A549 (cell line): ENCODE results near the gene INTS6.

ENCODE experiments used
- EHMT2 ChIP-seq: fragments of 200-600 bp; sonication (generic); IDR thresholded peaks from 2 replicates; pipeline ENCODE4 v1.6.1; 2016; ENCODE audit warnings: antibody characterized with exemption, low read depth, mild to moderate bottlenecking, moderate library complexity
- ESRRA ChIP-seq: fragments of 150-350 bp; IDR thresholded peaks from 2 replicates; pipeline ENCODE4 v1.6.1; 2014; ENCODE audit warnings: mild to moderate bottlenecking, low read length, borderline replicate concordance
- HDAC2 ChIP-seq: fragments of 200-600 bp; sonication (generic); IDR thresholded peaks from 2 replicates; pipeline ENCODE4 v1.6.1; 2016
- HOXA7 ChIP-seq: fragments of 250-450 bp; sonication (Bioruptor Pico); IDR thresholded peaks from 2 replicates; pipeline ENCODE4 v1.5.0; 2020; ENCODE audit warnings: mild to moderate bottlenecking, moderate library complexity
- JUNB ChIP-seq: fragments of >200 bp; sonication (Bioruptor Twin); formaldehyde crosslinking; IDR thresholded peaks from 2 replicates; pipeline ENCODE4 v1.6.1; 2016
- POLR2A ChIP-seq: IDR thresholded peaks from 2 replicates; pipeline ENCODE4 v1.6.1; 2012; ENCODE audit warnings: mild to moderate bottlenecking, low read length
- RCOR1 ChIP-seq: fragments of 150-350 bp; IDR thresholded peaks from 2 replicates; pipeline ENCODE4 v1.6.1; 2014; ENCODE audit warnings: antibody characterized with exemption, low read length, low read depth
- RFX5 ChIP-seq: fragments of 450-650 bp; IDR thresholded peaks from 2 replicates; pipeline ENCODE4 v1.7.1; 2014; ENCODE audit warnings: antibody characterized with exemption, mild to moderate bottlenecking, moderate library complexity
- ZFP36 ChIP-seq: fragments of 450-650 bp; IDR thresholded peaks from 2 replicates; pipeline ENCODE4 v1.6.1; 2014; ENCODE audit warnings: borderline replicate concordance; ENCODE audit not compliant: partially characterized antibody
- TF ChIP-seq, protein P1 (sequence below): fragments of 250-450 bp; sonication (Bioruptor Pico); IDR thresholded peaks from 2 replicates; pipeline ENCODE4 v1.5.0; 2021; ENCODE audit warnings: mild to moderate bottlenecking, moderate library complexity, borderline replicate concordance
- TF ChIP-seq, protein P2 (sequence below): fragments of >200 bp; sonication (Bioruptor Twin); formaldehyde crosslinking; IDR thresholded peaks from 3 replicates; pipeline ENCODE4 v1.5.1; 2016
- TF ChIP-seq, protein P3 (sequence below): fragments of 150-350 bp; IDR thresholded peaks from 2 replicates; pipeline ENCODE4 v1.6.1; 2014; ENCODE audit warnings: low read depth, mild to moderate bottlenecking, low read length
- TF ChIP-seq, protein P4 (sequence below): fragments of 200-600 bp; sonication (generic); IDR thresholded peaks from 2 replicates; pipeline ENCODE4 v1.6.1; 2016; ENCODE audit warnings: antibody characterized with exemption, mild to moderate bottlenecking, moderate library complexity
- TF ChIP-seq, protein P5 (sequence below): IDR thresholded peaks from 2 replicates; pipeline ENCODE4 v1.6.1; 2012

DNA sequence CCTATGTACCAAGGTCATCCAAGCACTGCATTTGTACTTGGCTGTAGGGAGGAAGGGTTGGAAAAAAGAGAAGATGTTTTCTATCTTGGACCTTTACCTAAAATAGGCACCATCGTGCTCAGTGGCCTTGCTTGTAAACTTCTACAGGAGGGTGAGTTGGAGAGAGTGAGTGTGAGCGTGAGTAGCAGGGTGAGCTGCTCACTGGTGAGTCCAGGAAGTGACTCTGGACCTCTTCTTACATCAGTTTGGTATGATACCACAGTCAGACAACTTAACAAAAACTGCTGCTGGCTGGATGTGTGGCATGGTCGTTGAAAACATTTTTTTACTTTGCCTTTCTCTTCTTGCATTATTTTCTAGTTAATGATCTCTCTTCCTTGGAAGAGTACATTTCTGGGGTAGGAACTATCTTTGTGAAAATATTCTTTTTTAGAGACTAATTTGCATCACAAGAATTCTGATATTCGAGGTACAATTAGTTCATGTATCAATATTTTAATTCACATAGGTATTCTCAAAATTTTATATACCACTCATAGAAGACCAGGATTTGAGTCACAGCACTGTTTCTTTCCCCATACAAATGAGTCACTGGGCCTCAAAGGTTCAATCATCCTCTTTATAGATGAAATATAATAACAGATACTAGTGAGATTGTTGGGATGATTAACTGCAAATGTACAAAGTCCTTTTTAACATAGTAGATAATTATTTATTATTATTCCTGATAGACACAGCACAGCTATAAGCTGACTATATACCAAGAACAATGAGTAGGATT, 112.7 kb downstream of the INTS6 start:
- TF ChIP-seq POLR2A (no peak), EHMT2 (no peak), RCOR1 (no peak), RFX5 (no peak), JUNB (no peak), HOXA7 (no peak), ESRRA (no peak), ZFP36 (no peak), HDAC2 (no peak)
- TF ChIP-seq, protein P1, sequence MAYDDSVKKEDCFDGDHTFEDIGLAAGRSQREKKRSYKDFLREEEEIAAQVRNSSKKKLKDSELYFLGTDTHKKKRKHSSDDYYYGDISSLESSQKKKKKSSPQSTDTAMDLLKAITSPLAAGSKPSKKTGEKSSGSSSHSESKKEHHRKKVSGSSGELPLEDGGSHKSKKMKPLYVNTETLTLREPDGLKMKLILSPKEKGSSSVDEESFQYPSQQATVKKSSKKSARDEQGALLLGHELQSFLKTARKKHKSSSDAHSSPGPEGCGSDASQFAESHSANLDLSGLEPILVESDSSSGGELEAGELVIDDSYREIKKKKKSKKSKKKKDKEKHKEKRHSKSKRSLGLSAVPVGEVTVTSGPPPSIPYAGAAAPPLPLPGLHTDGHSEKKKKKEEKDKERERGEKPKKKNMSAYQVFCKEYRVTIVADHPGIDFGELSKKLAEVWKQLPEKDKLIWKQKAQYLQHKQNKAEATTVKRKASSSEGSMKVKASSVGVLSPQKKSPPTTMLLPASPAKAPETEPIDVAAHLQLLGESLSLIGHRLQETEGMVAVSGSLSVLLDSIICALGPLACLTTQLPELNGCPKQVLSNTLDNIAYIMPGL = no peak
- TF ChIP-seq, protein P2, sequence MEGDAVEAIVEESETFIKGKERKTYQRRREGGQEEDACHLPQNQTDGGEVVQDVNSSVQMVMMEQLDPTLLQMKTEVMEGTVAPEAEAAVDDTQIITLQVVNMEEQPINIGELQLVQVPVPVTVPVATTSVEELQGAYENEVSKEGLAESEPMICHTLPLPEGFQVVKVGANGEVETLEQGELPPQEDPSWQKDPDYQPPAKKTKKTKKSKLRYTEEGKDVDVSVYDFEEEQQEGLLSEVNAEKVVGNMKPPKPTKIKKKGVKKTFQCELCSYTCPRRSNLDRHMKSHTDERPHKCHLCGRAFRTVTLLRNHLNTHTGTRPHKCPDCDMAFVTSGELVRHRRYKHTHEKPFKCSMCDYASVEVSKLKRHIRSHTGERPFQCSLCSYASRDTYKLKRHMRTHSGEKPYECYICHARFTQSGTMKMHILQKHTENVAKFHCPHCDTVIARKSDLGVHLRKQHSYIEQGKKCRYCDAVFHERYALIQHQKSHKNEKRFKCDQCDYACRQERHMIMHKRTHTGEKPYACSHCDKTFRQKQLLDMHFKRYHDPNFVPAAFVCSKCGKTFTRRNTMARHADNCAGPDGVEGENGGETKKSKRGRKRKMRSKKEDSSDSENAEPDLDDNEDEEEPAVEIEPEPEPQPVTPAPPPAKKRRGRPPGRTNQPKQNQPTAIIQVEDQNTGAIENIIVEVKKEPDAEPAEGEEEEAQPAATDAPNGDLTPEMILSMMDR = no peak
- TF ChIP-seq, protein P3, sequence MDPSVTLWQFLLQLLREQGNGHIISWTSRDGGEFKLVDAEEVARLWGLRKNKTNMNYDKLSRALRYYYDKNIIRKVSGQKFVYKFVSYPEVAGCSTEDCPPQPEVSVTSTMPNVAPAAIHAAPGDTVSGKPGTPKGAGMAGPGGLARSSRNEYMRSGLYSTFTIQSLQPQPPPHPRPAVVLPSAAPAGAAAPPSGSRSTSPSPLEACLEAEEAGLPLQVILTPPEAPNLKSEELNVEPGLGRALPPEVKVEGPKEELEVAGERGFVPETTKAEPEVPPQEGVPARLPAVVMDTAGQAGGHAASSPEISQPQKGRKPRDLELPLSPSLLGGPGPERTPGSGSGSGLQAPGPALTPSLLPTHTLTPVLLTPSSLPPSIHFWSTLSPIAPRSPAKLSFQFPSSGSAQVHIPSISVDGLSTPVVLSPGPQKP = no peak
- TF ChIP-seq, protein P4, sequence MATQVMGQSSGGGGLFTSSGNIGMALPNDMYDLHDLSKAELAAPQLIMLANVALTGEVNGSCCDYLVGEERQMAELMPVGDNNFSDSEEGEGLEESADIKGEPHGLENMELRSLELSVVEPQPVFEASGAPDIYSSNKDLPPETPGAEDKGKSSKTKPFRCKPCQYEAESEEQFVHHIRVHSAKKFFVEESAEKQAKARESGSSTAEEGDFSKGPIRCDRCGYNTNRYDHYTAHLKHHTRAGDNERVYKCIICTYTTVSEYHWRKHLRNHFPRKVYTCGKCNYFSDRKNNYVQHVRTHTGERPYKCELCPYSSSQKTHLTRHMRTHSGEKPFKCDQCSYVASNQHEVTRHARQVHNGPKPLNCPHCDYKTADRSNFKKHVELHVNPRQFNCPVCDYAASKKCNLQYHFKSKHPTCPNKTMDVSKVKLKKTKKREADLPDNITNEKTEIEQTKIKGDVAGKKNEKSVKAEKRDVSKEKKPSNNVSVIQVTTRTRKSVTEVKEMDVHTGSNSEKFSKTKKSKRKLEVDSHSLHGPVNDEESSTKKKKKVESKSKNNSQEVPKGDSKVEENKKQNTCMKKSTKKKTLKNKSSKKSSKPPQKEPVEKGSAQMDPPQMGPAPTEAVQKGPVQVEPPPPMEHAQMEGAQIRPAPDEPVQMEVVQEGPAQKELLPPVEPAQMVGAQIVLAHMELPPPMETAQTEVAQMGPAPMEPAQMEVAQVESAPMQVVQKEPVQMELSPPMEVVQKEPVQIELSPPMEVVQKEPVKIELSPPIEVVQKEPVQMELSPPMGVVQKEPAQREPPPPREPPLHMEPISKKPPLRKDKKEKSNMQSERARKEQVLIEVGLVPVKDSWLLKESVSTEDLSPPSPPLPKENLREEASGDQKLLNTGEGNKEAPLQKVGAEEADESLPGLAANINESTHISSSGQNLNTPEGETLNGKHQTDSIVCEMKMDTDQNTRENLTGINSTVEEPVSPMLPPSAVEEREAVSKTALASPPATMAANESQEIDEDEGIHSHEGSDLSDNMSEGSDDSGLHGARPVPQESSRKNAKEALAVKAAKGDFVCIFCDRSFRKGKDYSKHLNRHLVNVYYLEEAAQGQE = no peak
- TF ChIP-seq, protein P5, sequence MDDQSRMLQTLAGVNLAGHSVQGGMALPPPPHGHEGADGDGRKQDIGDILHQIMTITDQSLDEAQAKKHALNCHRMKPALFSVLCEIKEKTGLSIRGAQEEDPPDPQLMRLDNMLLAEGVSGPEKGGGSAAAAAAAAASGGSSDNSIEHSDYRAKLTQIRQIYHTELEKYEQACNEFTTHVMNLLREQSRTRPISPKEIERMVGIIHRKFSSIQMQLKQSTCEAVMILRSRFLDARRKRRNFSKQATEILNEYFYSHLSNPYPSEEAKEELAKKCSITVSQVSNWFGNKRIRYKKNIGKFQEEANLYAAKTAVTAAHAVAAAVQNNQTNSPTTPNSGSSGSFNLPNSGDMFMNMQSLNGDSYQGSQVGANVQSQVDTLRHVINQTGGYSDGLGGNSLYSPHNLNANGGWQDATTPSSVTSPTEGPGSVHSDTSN = no peak
